ENCODE measurements around the gene MAPKAP1. TPM values are rescaled to one million over a fixed set of nuclear protein-coding genes. Genes with fewer than 3 reads are reported as not detected.

MAPKAP1 gene
- total and polyA plus RNA-seq, 2 of the 13 experiments (the other 11 are each of a cell fraction or from before 2014, with no cell fraction given), result 45.0 to 64.3 TPM

DNA sequence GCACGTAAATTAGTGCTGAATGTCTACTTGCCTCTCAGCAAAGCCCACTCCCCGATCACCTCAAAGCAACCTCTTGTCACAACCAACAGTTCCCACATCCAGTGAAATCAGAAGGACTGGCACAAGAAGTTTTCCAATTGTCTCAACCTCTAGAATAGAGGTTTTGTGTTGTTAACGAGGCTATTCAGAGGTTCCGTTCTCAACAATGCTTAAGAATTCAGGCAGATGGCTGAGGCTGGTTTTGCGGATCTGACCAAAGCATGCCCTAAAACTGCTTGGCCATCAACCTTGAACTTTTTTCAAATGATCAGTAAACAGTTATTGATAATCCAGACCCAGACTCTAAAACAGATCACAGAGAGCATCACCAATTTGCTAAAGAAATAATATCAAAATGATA lies 52.9 kb downstream of the MAPKAP1 start (continued):
- TF ChIP-seq SYNCRIP (IDR thresholded peaks at IDR 0.05; ENCODE audit: insufficient read depth, low read depth, low read length) (no peak), NFKBIZ (CRISPR knock-in tag; IDR thresholded peaks at IDR 0.05) (no peak), ZNF772 (CRISPR knock-in tag; IDR thresholded peaks at IDR 0.05) (no peak), STAG1 (CRISPR knock-in tag; IDR thresholded peaks at IDR 0.05) (no peak), ZFP62 (CRISPR knock-in tag; IDR thresholded peaks at IDR 0.05) (no peak), ZNF563 (CRISPR knock-in tag; IDR thresholded peaks at IDR 0.05) (no peak), AGO2 (optimal IDR thresholded peaks at IDR 0.05; ENCODE audit: low read depth, low read length) (no peak)

DNA sequence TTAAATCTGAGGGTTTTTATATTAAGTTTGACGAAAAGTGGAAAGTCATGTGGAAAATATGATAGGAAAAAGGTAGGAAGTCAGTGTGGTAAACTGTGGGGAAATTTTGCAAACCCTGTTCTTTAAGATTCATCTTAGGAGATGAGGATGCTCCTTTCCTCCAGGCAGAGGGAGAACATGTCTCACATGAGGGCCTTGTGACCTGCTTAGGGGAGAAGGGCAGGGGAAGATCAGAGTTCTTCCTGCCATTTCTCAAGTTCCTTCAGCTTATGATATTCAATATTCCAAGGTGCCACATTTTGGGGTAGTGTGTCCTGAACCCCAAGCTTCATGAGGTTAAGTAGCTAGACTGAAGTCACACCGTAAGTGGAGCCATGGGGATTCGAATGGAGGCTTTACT lies 53.7 kb downstream of the MAPKAP1 start:
- DNase-seq (ENCODE audit: low spot score) (no peak), ATAC-seq (no peak), FAIRE-seq (no peak)
- 0 out of 2 replicates have a peak, but pooled peaks cover 3% of the 10 kb centered on the region for H3K4me1 ChIP-seq (ENCODE audit: insufficient read depth, low read length)
- no peaks in the 10 kb centered on the region for H3K79me2 ChIP-seq (ENCODE audit: insufficient read depth, low read length)
- H3K9me3 ChIP-seq (ENCODE audit: low read length), result no peaks in the 10 kb centered on the region
- H3K27me3 ChIP-seq (ENCODE audit: control insufficient read depth in 1 of 2, insufficient read depth in 2 of 2, low read length in 2 of 2), result no peaks in the 10 kb centered on the region
- no peak overlapping the region for H3K4me3 ChIP-seq (replicated peaks in 1 of 3; ENCODE audit: insufficient read depth in 1 of 3, low read depth in 2 of 3, low read length in 3 of 3)
- no peak overlapping the region for H3K4me2 ChIP-seq (ENCODE audit: low read depth, low read length)
- TF ChIP-seq SMAD3 (CRISPR knock-in tag; IDR thresholded peaks at IDR 0.05), result no peak
- TF ChIP-seq ZNF558 (CRISPR knock-in tag; IDR thresholded peaks at IDR 0.05; ENCODE audit: borderline replicate concordance), result no peak
- no peak for TF ChIP-seq BCL6 (CRISPR knock-in tag; IDR thresholded peaks at IDR 0.05)
- TF ChIP-seq DNMT1 (CRISPR knock-in tag; IDR thresholded peaks at IDR 0.05), result no peak
- TF ChIP-seq, protein P1, sequence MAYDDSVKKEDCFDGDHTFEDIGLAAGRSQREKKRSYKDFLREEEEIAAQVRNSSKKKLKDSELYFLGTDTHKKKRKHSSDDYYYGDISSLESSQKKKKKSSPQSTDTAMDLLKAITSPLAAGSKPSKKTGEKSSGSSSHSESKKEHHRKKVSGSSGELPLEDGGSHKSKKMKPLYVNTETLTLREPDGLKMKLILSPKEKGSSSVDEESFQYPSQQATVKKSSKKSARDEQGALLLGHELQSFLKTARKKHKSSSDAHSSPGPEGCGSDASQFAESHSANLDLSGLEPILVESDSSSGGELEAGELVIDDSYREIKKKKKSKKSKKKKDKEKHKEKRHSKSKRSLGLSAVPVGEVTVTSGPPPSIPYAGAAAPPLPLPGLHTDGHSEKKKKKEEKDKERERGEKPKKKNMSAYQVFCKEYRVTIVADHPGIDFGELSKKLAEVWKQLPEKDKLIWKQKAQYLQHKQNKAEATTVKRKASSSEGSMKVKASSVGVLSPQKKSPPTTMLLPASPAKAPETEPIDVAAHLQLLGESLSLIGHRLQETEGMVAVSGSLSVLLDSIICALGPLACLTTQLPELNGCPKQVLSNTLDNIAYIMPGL (CRISPR knock-in tag; IDR thresholded peaks at IDR 0.05; ENCODE audit: borderline replicate concordance in 1 of 2, low read depth in 1 of 2), result no peak
- TF ChIP-seq KMT2B (CRISPR knock-in tag; IDR thresholded peaks at IDR 0.05), result no peak
- BruUV-seq (replicated peaks), result no TSS peak
- 95% methylated on average over 3 of the region's 3 CpGs for WGBS (ENCODE audit: low lambda C conversion rate)
- ChIA-PET POLR2A (no interaction called here), CTCF (ENCODE audit: low intra/inter-chr PET ratio, low total read pairs) (no interaction called here)
- no peaks in the 10 kb centered on the region for H4K20me1 ChIP-seq (ENCODE audit: insufficient read depth, low read length)
- H3K9ac ChIP-seq (ENCODE audit: insufficient read depth, low read depth, low read length), result no peak overlapping the region
- no peaks in the 10 kb centered on the region; a peak in 1 of 5 replicates for H3K36me3 ChIP-seq (replicated peaks in 1 of 2; ENCODE audit: control insufficient read depth in 1 of 2, insufficient read depth in 2 of 2, low read length in 2 of 2)
- intact Hi-C loops (cut with micrococcal nuclease; ENCODE audit: unreplicated experiment) (loop anchor here (10.0 kb wide), 1 partner anchor 51 kb away; the partner anchor contains the start of gene MAPKAP1), in situ Hi-C loops (cut with HindIII; ENCODE audit: extremely low pct_ligation_motif_present, low pct_unique_long_range_greater_than_20kb) (no loop called here)
- H3K27ac ChIP-seq (ENCODE audit: extremely low read length, insufficient read depth, low read length), result no peak overlapping the region
- H2AFZ ChIP-seq (ENCODE audit: low read length), result no peak overlapping the region

Measured in HepG2 (cell line).